Panc1 (cell line): ENCODE measurements around the gene LLGL2. TPM values are rescaled to one million over a fixed set of nuclear protein-coding genes. Genes with fewer than 3 reads are reported as not detected.
A peak's percentile ranks its signal among the peaks of the same experiment; 100 is the strongest.

Experiments
- ATAC-seq: fragments of 200-7000 bp; cut with Tn5 transposase; 2 replicates; pipeline ENCODE4 v1.9.1; 2020; ENCODE audit warnings: mild to moderate bottlenecking, moderate library complexity
- BruUV-seq: library from RNA; stranded (reverse); fragments of 400-500 nt; replicated peaks from 2 replicates; lab custom pipeline; 2021; lab: Mats Ljungman, UMichigan
- CTCF ChIA-PET: fragments of 300-600 bp; sonication (Branson Sonifier 250); formaldehyde crosslinking; loops from one replicate; lab custom pipeline; 2022; ENCODE audit warnings: antibody characterized with exemption; lab: Charles Lee
- POLR2A ChIA-PET: fragments of 300-600 bp; sonication (Branson Sonifier 250); formaldehyde crosslinking; loops from one replicate; lab custom pipeline; 2022; ENCODE audit warnings: antibody characterized with exemption; lab: Charles Lee
- DNase-seq: peaks from one replicate; pipeline ENCODE4 v3.0.0-alpha.2; 2010; ENCODE audit warnings: low read depth, low spot score
- H3K27ac ChIP-seq: 2 replicates; pipeline ENCODE4 v1.5.1; 2011; ENCODE audit warnings: mild to moderate bottlenecking, low read length, inconsistent platforms
- H3K27me3 ChIP-seq: fragments of 200-500 bp; sonication (Bioruptor generic); 2 replicates; pipeline ENCODE4 v1.6.0; 2014; ENCODE audit warnings: low read length, inconsistent platforms; ENCODE audit not compliant: control insufficient read depth, insufficient read depth
- H3K36me3 ChIP-seq: fragments of 200-500 bp; sonication (Bioruptor generic); 2 replicates; pipeline ENCODE4 v1.5.1; 2014; ENCODE audit warnings: inconsistent platforms, mild to moderate bottlenecking, low read length, moderate library complexity; ENCODE audit not compliant: control insufficient read depth, insufficient read depth
- H3K4me1 ChIP-seq: 2 replicates; pipeline ENCODE4 v1.5.1; 2011; ENCODE audit warnings: inconsistent platforms, mild to moderate bottlenecking, low read length, moderate library complexity; ENCODE audit not compliant: control insufficient read depth, insufficient read depth
- H3K4me3 ChIP-seq, 2 experiments: 2 replicates each; pipeline ENCODE4 v1.5.1; 2011 to 2012; ENCODE audit warnings: low read depth in 2 of 2, low read length in 2 of 2, mild to moderate bottlenecking in 2 of 2, inconsistent platforms in 1 of 2, moderate library complexity in 1 of 2
- H3K9me3 ChIP-seq: fragments of 200-500 bp; sonication (Bioruptor generic); 2 replicates; pipeline ENCODE4 v1.5.1; 2014; ENCODE audit warnings: low read depth, mild to moderate bottlenecking, inconsistent platforms, low read length, moderate library complexity; ENCODE audit not compliant: control insufficient read depth, insufficient read depth
- CTCF ChIP-seq: fragments of 450-650 bp; IDR thresholded peaks from 2 replicates; pipeline ENCODE4 v1.5.1; 2017; ENCODE audit warnings: mild to moderate bottlenecking
- POLR2AphosphoS5 ChIP-seq: IDR thresholded peaks from 2 replicates; pipeline ENCODE4 v1.6.1; 2012; ENCODE audit warnings: mild to moderate bottlenecking, low read depth, low read length, moderate library complexity
- REST ChIP-seq, 2 experiments: IDR thresholded peaks; 2 replicates each; pipeline ENCODE4 v1.6.1; 2011 to 2012; ENCODE audit warnings: low read depth in 2 of 2, control low read depth in 1 of 2, low read length in 1 of 2, mild to moderate bottlenecking in 1 of 2, moderate library complexity in 1 of 2; ENCODE audit not compliant: insufficient read depth in 1 of 2
- SIN3A ChIP-seq: IDR thresholded peaks from 2 replicates; pipeline ENCODE4 v1.6.1; 2012; ENCODE audit warnings: low read depth, mild to moderate bottlenecking, low read length, moderate library complexity, borderline replicate concordance; ENCODE audit not compliant: insufficient read depth
- TCF7L2 ChIP-seq: IDR thresholded peaks from 2 replicates; pipeline ENCODE4 v1.6.1; 2011; ENCODE audit warnings: mild to moderate bottlenecking, low read depth, low read length, inconsistent platforms
- in situ Hi-C: cut with HindIII; loops from 2 replicates; pipeline ENCODE4 v1.10.0; 2016; ENCODE audit warnings: low sequenced_read_pairs, low pct_unique_long_range_greater_than_20kb
- intact Hi-C: fragments of 100-400 bp; cut with micrococcal nuclease; formaldehyde crosslinking; loops from one replicate; pipeline ENCODE4 v1.10.0; 2022; ENCODE audit not compliant: unreplicated experiment
- total RNA-seq: library from RNA; stranded (reverse); gene quantifications from one replicate; pipeline ENCODE4 v1.2.1, GENCODE V29; 2021; ENCODE audit not compliant: unreplicated experiment

LLGL2 gene
- total RNA-seq, 1 experiment from 2014 or later: 201 TPM

GRCh38 chr17:75515496-75516254 lies 9.8 kb upstream of the LLGL2 start, which contains the start of gene CASKIN2:
Gene CASKIN2, minus strand, starts transcription at chr17:75515537. Its CDS starts 1,733 bp downstream, at chr17:75513804.
- no TSS peak for BruUV-seq
- intact Hi-C loops: no loop called here
- in situ Hi-C loops: no loop called here

DNA sequence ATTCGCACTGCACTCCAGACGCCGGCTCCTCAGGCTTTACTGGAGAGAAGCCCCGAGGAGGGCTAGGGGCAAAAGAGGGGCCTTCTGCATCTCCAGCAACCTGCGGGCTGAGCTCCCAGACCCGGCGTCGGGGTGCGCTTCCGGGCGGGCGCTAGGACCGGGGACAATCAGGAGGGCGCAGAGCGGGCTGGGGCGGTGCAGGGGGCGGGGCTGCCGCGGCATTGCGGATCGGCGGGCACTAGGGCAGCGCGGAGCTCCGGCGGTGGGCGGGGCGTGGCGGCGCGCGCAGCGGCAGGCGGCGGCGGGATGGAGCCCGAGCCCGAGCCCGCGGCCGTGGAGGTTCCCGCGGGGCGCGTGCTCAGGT lies 9.3 kb upstream of the LLGL2 start, which contains the start of gene TSEN54:
Gene TSEN54, plus strand, starts transcription at position 274 of the 364 bp plus-strand sequence. Its CDS starts 33 bp downstream, at position 307.
- peak within 1 kb of the TSS; percentile 80 for H3K27ac ChIP-seq
- in situ Hi-C loops: no loop called here
- DNase-seq: peak; percentile 30
- TF ChIP-seq CTCF: no peak
- no peak for TF ChIP-seq POLR2AphosphoS5
- peak; percentile 88; the same call in 1 of the 2 replicates for TF ChIP-seq SIN3A
- TF ChIP-seq TCF7L2: no peak

More at GRCh38 chr17:75515496-75516254, 9.8 kb upstream of the LLGL2 start, which contains the start of gene CASKIN2:
- peak; percentile 99 for TF ChIP-seq REST (IDR thresholded peaks at IDR 0.05; ENCODE audit: insufficient read depth in 1 of 2, low read depth in 2 of 2, low read length in 1 of 2)
- TF ChIP-seq TCF7L2: no peak
- TF ChIP-seq CTCF: peak; percentile 100
- peak; percentile 98 for TF ChIP-seq SIN3A
- H3K4me3 ChIP-seq: peak within 1 kb of the TSS; percentile 72 to 82
- no peaks in the 10 kb centered on the region for H3K9me3 ChIP-seq
- H3K27ac ChIP-seq: peak within 1 kb of the TSS; percentile 80
- POLR2A ChIA-PET: no interaction called here
- H3K36me3 ChIP-seq: peaks cover 12% of the 10 kb centered on the region; the same call in 1 of the 2 replicates
- DNase-seq (peak; percentile 41), ATAC-seq (peak; percentile 84)
- CTCF ChIA-PET: interaction anchor here (0.7 to 2.0 kb wide), 5 partner anchors 9 to 88 kb away, joined by 3 to 12 read pairs (median 6); partner anchors contain the start of gene LLGL2
- peaks cover 38% of the 10 kb centered on the region for H3K4me1 ChIP-seq
- H3K27me3 ChIP-seq: no peaks in the 10 kb centered on the region

More for the DNA sequence above, 9.3 kb upstream of the LLGL2 start, which contains the start of gene TSEN54:
- intact Hi-C loops: no loop called here
- BruUV-seq: no TSS peak
- no peaks in the 10 kb centered on the region for H3K9me3 ChIP-seq
- peak; percentile 91 for ATAC-seq
- no peaks in the 10 kb centered on the region for H3K27me3 ChIP-seq
- peak within 1 kb of the TSS; percentile 82 for H3K4me3 ChIP-seq
- peaks cover 38% of the 10 kb centered on the region for H3K4me1 ChIP-seq
- ChIA-PET CTCF (interaction anchor here (0.7 to 2.0 kb wide), 6 partner anchors 8 to 89 kb away, joined by 3 to 12 read pairs (median 6); partner anchors contain the start of gene LLGL2), POLR2A (no interaction called here)
- peaks cover 12% of the 10 kb centered on the region; the same call in 1 of the 2 replicates for H3K36me3 ChIP-seq
